ENCODE measurements around the gene CDC42EP2.

DNA sequence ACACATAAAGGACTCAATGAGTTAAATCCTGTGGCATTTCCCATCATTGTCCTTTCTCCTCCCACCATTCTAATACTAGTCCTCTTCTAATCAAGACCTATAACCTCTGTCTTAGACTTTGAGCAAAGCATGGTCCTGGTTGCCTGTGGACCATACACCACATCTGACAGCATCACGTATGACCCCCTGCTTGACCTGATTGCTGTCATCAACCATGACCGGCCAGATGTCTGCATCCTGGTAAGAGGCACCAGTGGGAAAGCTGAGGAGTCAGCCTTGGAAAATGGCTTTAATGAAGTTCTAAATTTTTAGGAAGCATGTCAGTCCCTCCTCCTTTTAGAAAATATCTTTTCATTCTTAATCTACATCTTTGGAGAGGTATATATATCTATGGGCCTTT is 27.1 kb upstream of the CDC42EP2 start:
- TF ChIP-seq CTCF (IDR thresholded peaks at IDR 0.05): no peak
- no peak for TF ChIP-seq POLR2A (IDR thresholded peaks at IDR 0.05)

Data from testis (tissue), 2 donors.